ENCODE results near the gene FAM13B. TPM values are rescaled to one million over a fixed set of nuclear protein-coding genes. Genes with fewer than 3 reads are reported as not detected.
A peak's percentile ranks its signal among the peaks of the same experiment; 100 is the strongest.

FAM13B gene
- total RNA-seq, 2 experiments from 2014 or later = 33.1 to 36.7 TPM

GRCh38 chr5:138067945-138068344 is 35.1 kb upstream of the FAM13B start:
- Histone ChIP-seq H3K27me3 (ENCODE audit: control insufficient read depth in 1 of 2, insufficient read depth in 2 of 2, low read length in 2 of 2) (no peaks in the 10 kb centered on the region), H3K27ac (ENCODE audit: low read depth in 1 of 2, low read length in 2 of 2) (no peak overlapping the region), H3K9me3 (ENCODE audit: control insufficient read depth in 1 of 2, insufficient read depth in 1 of 2, low read length in 2 of 2) (no peaks in the 10 kb centered on the region), H3K4me1 (ENCODE audit: insufficient read depth, low read length) (no peaks in the 10 kb centered on the region), H3K4me3 (ENCODE audit: low read length) (no peak overlapping the region), H3K36me3 (ENCODE audit: insufficient read depth, low read length) (no peaks in the 10 kb centered on the region)
- no peaks in the 10 kb centered on the region for H3K36me3 Mint-ChIP-seq (ENCODE audit: low read depth)
- CTCF ChIA-PET = interaction anchor here (0.7 to 3.3 kb wide), 7 partner anchors 9 to 438 kb away, joined by 3 to 18 read pairs (median 5); no protein-coding TSS in a partner anchor
- ATAC-seq (ENCODE audit: poor library complexity) = no peak
- POLR2A ChIA-PET = interaction anchor here (0.8 kb wide), 1 partner anchor 65 kb away, joined by 3 read pairs; no protein-coding TSS in a partner anchor
- no peak overlapping the region for H3K4me3 Mint-ChIP-seq
- no peak for TF ChIP-seq CTCF (IDR thresholded peaks at IDR 0.05)
- peaks cover 3% of the 10 kb centered on the region for H3K27me3 Mint-ChIP-seq
- no peak for DNase-seq
- intact Hi-C loops (cut with DNase I, micrococcal nuclease) = loop anchor here (1.0 to 5.0 kb wide), 6 partner anchors 31 to 439 kb away; no protein-coding TSS in a partner anchor
- no peaks in the 10 kb centered on the region for H3K9me3 Mint-ChIP-seq
- no peak overlapping the region for H3K27ac Mint-ChIP-seq
- peaks cover 6% of the 10 kb centered on the region for H3K4me1 Mint-ChIP-seq (ENCODE audit: low read depth)

- H3K4me3 Mint-ChIP-seq = no peak overlapping the region
- H3K9me3 ChIP-seq (ENCODE audit: control insufficient read depth in 1 of 2, insufficient read depth in 1 of 2, low read length in 2 of 2) = no peaks in the 10 kb centered on the region
- peak in 2 of 14 experiments; percentile 17 to 24 for DNase-seq
- intact Hi-C loops (cut with DNase I, micrococcal nuclease) = loop anchor here in 1 of 2 experiments (5.0 kb wide), 1 partner anchor 283 kb away; no protein-coding TSS in a partner anchor
- H3K4me1 Mint-ChIP-seq (ENCODE audit: low read depth) = peaks cover 6% of the 10 kb centered on the region
- no peak for ATAC-seq (ENCODE audit: poor library complexity)
- H3K4me3 ChIP-seq (ENCODE audit: low read length) = no peak overlapping the region
- H3K27me3 Mint-ChIP-seq = no peaks in the 10 kb centered on the region
- ChIA-PET POLR2A (interaction anchor here (0.7 kb wide), 1 partner anchor 23 kb away, joined by 3 read pairs; no protein-coding TSS in a partner anchor), CTCF (interaction anchor here (0.8 to 1.1 kb wide), 3 partner anchors 21 to 436 kb away, joined by 3 to 4 read pairs (median 4); no protein-coding TSS in a partner anchor)
- H3K9me3 Mint-ChIP-seq = no peaks in the 10 kb centered on the region
- no peak overlapping the region for H3K27ac Mint-ChIP-seq
- no peaks in the 10 kb centered on the region for H3K36me3 ChIP-seq (ENCODE audit: insufficient read depth, low read length)
- H3K36me3 Mint-ChIP-seq (ENCODE audit: low read depth) = no peaks in the 10 kb centered on the region
- H3K27ac ChIP-seq (ENCODE audit: low read depth in 1 of 2, low read length in 2 of 2) = no peak overlapping the region
- no peaks in the 10 kb centered on the region for H3K27me3 ChIP-seq (ENCODE audit: control insufficient read depth in 1 of 2, insufficient read depth in 2 of 2, low read length in 2 of 2)
- no peaks in the 10 kb centered on the region for H3K4me1 ChIP-seq (ENCODE audit: insufficient read depth, low read length)
- no peak for TF ChIP-seq CTCF (IDR thresholded peaks at IDR 0.05)
Observed at GRCh38 chr5:138065102-138065501, 32.2 kb upstream of the FAM13B start.

- intact Hi-C loops (cut with DNase I, micrococcal nuclease) = no loop called here
- Mint-ChIP-seq H3K9me3 (no peaks in the 10 kb centered on the region), H3K27me3 (no peaks in the 10 kb centered on the region), H3K27ac (no peak overlapping the region), H3K4me3 (no peak overlapping the region), H3K4me1 (ENCODE audit: low read depth) (peaks cover 6% of the 10 kb centered on the region), H3K36me3 (ENCODE audit: low read depth) (no peaks in the 10 kb centered on the region)
- Histone ChIP-seq H3K4me1 (ENCODE audit: insufficient read depth, low read length) (no peaks in the 10 kb centered on the region), H3K9me3 (ENCODE audit: control insufficient read depth in 1 of 2, insufficient read depth in 1 of 2, low read length in 2 of 2) (no peaks in the 10 kb centered on the region), H3K27me3 (ENCODE audit: control insufficient read depth in 1 of 2, insufficient read depth in 2 of 2, low read length in 2 of 2) (no peaks in the 10 kb centered on the region), H3K36me3 (ENCODE audit: insufficient read depth, low read length) (no peaks in the 10 kb centered on the region), H3K27ac (ENCODE audit: low read depth in 1 of 2, low read length in 2 of 2) (no peak overlapping the region), H3K4me3 (ENCODE audit: low read length) (no peak overlapping the region)
- DNase-seq = no peak
- no peak for ATAC-seq (ENCODE audit: poor library complexity)
- no peak for TF ChIP-seq CTCF (IDR thresholded peaks at IDR 0.05)
- POLR2A ChIA-PET = interaction anchor here (0.7 kb wide), 1 partner anchor 22 kb away, joined by 3 read pairs; no protein-coding TSS in a partner anchor
- CTCF ChIA-PET = interaction anchor here (0.8 to 1.1 kb wide), 3 partner anchors 20 to 435 kb away, joined by 3 to 4 read pairs (median 4); no protein-coding TSS in a partner anchor
Observed at GRCh38 chr5:138064526-138064925, 31.6 kb upstream of the FAM13B start.
